ENCODE results near the gene LRRTM4.

The LRRTM4 gene

DNA sequence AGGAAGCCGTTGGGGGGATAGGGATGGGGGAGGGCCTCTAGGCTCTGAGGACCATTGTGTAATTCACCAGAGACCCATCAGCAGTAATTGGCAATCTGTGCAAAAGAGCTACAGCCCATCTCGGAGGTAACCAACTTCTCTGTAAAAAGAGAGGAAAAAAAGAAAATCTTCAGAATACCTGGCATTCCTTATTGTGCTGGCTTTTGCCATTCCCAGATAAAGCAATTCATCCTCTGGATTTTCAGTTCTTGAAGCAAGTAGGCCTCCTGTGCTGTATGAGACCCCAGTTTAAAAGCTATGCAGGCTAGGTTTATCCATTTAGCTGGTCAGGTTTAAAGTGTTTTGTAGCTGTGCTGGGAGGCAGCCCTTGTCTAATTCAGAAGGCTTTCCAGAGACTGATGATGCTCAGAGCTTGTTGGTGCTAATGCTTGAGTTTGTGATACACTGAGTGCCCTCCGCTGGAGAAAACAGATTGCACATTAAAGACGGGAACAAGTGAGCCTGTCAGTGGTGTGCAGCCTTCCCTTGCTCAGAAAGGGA lies at the start of gene LRRTM4:
Gene LRRTM4 (minus strand): TSS at position 446 of the 540 bp plus-strand sequence.
- DNase-seq: no peak

DNA sequence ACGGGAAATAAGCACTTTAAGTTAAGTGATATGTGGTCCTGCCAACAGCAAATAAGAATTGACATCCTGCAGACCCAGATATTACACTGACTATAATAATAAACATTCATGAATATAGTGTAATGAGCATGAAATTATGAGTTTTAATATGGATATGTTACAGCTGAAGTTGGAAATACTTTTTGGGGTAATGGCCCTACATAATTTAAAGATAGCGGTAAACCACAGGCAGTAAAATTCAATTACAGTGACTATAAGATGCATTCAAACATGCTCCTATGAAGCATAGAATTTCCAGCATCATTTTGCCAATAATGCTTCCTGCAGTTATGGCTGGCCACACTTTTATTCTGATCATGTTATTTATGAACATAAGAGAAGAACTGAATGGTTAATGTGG lies 49.4 kb upstream of the LRRTM4 start:
- DNase-seq: no peak

- no peak for DNase-seq
These were observed 45.5 kb upstream of the LRRTM4 start for GRCh38 chr2:77567723-77568122.

GRCh38 chr2:77566582-77566981 lies 44.4 kb upstream of the LRRTM4 start:
- DNase-seq: no peak

- DNase-seq: no peak
These were observed 44.0 kb upstream of the LRRTM4 start for GRCh38 chr2:77566131-77566530.

- no peak for DNase-seq
These were observed 30.8 kb upstream of the LRRTM4 start for GRCh38 chr2:77552956-77553355.

GRCh38 chr2:77538031-77538430 lies 15.9 kb upstream of the LRRTM4 start:
- DNase-seq: no peak

GRCh38 chr2:77522888-77523287 lies 712 bp upstream of the LRRTM4 start:
- no peak for DNase-seq

- DNase-seq: no peak
These were observed 656 bp downstream of the LRRTM4 start for GRCh38 chr2:77521548-77521891.

DNA sequence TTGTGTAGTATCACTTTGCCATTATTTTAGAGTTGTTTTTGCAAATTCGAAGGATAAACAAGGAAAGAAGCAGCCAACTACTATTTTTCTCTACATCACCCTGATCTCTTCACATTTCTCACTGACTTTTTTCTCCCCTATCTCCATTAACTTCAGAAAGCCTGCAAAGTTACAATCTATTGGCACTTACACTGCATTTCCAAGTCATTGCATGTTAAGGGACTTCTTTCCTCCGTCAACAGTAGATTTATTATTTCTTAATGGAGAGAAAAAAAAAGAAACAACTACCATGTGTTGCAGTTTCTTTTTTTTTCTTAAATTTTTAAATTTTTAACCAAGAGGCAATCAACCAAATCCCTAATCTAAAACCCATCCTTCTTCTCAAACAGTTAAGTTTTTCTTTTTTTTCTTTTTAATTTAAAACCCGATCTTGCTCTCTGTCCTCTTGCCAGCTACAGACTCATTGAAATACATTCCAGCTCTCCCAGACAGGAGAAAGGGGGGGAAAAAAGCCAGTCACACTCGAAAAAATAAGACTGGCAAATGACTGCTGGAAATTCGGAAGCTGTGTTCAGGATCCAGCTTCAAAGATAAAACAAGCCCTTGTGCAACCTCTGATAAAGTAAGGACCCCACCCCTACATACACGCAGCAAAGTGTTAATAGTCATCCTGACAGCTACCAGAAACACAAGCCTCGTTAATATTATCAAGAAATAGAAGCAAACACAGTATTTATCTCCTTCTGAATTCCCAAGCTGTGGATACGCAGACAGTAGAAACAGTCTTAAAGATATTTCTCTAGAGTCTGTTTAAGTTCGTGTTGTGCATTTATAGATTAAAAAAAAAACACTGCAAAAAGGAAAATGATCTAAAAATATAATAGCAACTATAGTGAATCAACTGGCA lies 1.3 kb downstream of the LRRTM4 start:
- DNase-seq: no peak

GRCh38 chr2:77519888-77520506 lies 2.2 kb downstream of the LRRTM4 start:
- DNase-seq: no peak

- no peak for DNase-seq
These were observed 2.9 kb downstream of the LRRTM4 start for GRCh38 chr2:77519164-77519887.

DNA sequence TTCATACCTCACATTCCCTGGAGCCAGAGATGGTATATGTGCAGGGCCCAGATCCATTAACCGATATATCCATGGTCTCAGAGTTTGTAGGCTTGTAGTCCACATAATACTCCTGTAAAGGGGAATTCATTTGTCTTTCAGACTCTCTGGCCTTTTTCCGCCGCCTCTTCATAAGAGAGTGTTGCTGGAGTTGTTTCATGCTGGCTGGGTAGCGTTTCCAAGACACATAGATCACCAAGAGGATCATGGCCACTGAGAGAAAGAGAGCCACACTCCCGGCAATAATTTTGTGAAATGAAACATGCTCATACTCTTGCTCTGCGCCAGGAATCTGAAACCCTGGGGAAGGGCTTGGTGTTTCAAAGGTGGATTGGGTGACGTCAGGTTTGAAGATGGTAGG lies 3.9 kb downstream of the LRRTM4 start:
- no peak for DNase-seq

DNA sequence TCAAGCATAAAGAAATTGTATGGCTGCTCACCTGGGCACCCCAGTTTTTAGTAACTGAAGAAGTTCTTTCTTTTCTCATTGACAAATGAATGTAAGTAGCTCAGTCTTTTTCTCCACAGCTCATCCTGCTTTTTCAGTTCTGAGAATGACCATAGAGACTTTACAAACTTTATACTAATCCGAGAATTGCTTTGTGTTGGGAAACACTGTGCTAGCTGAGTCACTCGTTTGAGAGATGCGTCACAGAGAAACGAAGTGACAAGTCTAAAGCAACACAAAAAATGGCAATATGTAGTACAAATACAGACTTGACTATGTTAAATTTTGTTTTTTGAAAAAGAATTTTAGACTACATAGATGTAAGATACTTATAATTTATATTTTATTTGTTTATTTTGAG lies 9.0 kb downstream of the LRRTM4 start:
- no peak for DNase-seq

DNA sequence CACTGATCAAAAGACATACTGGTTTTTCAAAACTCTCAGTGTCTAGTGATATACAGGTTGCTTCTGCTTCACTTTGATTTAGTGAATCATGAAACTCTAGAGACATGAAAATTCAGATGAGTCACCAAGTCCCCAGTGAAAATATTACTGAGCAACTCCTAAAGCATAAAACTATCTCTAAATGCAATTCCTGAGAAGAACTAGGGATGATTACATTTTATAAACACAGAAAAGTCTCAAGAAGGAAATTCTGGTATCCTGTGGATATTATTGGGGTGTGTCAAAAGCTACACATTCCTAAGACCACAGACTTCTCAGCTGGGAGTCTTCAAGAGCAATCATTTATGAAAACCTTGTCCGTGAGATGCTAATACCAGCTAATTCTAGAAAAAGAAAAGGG lies 9.7 kb downstream of the LRRTM4 start:
- DNase-seq: no peak

- no peak for DNase-seq
These were observed 13.7 kb downstream of the LRRTM4 start for GRCh38 chr2:77508511-77508910.

DNA sequence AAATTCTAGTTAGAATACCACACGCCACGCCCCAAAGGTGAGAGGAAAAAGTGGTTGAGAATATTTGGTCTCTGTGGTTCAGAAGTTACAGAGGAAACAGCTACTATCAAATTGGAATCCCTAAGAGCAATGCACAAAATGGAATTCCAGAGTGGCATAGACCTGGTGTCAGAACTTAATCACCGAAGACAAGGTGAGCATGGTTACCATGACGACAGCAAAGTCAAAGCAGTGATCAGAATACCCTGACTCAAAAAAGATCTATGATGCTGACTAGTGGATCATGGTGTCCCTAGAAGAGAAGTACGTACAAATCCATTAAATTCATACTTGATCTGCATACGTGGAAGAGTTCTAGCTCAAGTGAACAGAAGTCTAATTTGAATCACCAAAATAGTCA lies 14.5 kb downstream of the LRRTM4 start:
- DNase-seq: no peak

DNA sequence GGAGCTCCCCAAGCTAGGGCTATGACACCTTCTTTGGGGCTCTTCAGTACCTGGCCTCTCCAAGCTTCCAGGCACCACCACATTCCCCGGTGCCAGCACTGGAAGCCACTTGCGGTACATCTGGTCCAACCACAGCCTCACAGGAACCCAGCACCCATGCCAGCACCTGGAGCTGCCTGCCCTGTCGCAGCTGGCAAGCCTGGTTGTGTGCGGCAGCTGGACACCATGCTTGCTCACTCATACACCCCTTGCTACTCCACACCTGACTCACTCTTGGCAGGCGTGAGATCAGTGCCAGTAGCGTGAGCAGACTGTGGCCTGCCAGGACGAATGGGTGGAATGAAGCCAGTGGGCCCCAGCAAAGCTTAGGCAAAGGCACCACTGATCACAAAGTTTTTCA lies 34.0 kb downstream of the LRRTM4 start:
- no peak for DNase-seq

DNA sequence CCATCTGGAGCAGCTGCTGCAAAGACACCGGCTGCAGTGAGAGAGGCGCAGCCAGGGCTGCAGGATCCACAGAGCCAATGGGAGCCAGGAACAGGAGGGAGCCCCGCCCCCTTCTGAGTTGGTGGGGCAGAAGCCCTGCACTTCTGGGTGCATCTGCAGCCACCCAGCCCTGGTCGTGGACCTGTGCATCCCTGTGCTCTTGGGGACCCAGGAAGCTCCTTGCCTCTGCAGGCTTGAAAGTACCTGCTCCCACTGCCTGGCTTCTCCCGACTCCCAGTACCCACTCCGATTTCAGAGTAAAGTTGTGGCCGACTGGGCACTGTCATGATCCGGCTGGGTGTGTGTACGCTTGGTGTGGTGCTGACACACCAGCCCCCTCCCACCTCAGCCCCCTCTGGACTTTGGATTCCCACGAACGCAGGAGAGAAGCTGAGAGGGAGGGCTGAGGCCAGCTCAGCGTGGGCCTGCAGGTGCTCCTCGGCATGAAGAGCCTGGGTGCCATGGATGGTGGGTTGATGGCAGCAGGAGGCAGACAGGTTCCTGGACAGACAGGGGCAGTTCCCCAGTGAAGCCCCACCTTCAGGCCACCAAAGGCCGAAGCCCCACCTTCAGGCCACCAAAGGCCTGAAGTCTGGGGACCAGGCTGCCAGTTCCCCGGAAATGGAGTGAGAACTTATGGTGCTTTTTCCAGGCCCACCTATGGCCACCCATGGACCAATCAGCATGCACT lies 34.9 kb downstream of the LRRTM4 start:
- DNase-seq: no peak

DNA sequence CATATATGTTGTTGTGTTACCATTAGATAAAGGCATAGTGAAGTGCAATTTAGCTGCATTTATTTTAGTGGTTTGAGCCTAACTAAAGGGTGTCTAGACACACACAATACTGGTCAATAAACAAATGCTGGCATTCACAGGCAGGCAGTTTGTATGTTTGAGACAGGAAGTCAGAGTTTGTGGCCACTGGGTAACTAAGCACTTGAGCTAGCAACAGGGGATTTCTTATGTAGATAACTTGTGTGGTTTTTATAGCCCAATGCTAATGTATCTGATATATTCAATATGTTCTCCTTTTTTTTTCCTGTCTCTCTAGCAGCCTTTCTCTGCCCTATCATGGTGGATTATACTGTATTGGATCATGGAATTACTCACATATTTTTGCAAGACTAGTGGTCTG lies 38.1 kb downstream of the LRRTM4 start:
- DNase-seq: no peak

- DNase-seq: no peak
These were observed 42.3 kb downstream of the LRRTM4 start for GRCh38 chr2:77479895-77480294.

DNA sequence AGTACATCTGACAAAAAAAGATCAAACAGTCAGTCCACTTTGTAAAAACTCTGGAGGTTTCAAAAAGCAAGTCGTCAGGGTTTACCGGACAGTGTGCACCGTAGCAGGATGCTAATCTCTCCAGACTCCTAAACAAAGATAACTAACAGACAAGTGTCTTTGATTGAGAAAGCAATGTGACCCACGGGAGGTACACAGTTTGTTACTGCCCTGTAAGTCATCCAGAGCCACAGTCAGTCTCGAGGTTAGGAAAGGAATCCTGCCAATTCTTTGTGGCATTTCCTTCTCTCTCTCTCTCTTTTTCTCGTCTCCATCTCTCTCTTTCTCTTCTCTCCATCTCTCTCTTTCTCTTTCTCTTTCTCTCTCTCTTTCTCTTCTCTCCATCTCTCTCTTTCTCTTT lies 42.8 kb downstream of the LRRTM4 start:
- no peak for DNase-seq

- no peak for DNase-seq
These were observed 52.1 kb downstream of the LRRTM4 start for GRCh38 chr2:77470096-77470495.
